GM23338 (cell line): ENCODE measurements around the gene GPR158. TPM values are rescaled to one million over a fixed set of nuclear protein-coding genes. Genes with fewer than 3 reads are reported as not detected.

Experiments
- ATAC-seq: fragments of 200-7000 bp; cut with Tn5 transposase; 3 replicates; pipeline ENCODE4 v1.9.1; 2020
- DNase-seq: peaks from one replicate; pipeline ENCODE4 v3.0.0-alpha.2; 2015; ENCODE audit warnings: low spot score
- H2AFZ ChIP-seq: fragments of 200-600 bp; sonication (generic); 2 replicates; pipeline ENCODE4 v1.8.0; 2016; ENCODE audit warnings: antibody characterized with exemption, mild to moderate bottlenecking, moderate library complexity
- H3F3A ChIP-seq: fragments of 200-600 bp; sonication (generic); replicated peaks from 2 replicates; pipeline ENCODE4 v1.8.0; 2017; ENCODE audit warnings: antibody characterized with exemption, mixed run types, low read depth
- H3K27ac ChIP-seq: fragments of 200-600 bp; sonication (generic); 2 replicates; pipeline ENCODE4 v1.6.1; 2016; ENCODE audit warnings: low read depth
- H3K27me3 ChIP-seq: fragments of 200-600 bp; sonication (generic); 2 replicates; pipeline ENCODE4 v1.8.0; 2016; ENCODE audit warnings: mild to moderate bottlenecking, mixed run types, moderate library complexity; ENCODE audit not compliant: insufficient read depth
- H3K36me3 ChIP-seq: fragments of 200-600 bp; sonication (generic); 2 replicates; pipeline ENCODE4 v1.8.0; 2016; ENCODE audit warnings: mild to moderate bottlenecking; ENCODE audit not compliant: insufficient read depth
- H3K4me1 ChIP-seq: fragments of 200-600 bp; sonication (generic); 2 replicates; pipeline ENCODE4 v1.8.0; 2016; ENCODE audit warnings: mild to moderate bottlenecking, moderate library complexity; ENCODE audit not compliant: insufficient read depth
- H3K4me2 ChIP-seq: fragments of 200-600 bp; sonication (generic); 2 replicates; pipeline ENCODE4 v1.7.1; 2017; ENCODE audit warnings: mixed run types
- H3K4me3 ChIP-seq: fragments of 200-600 bp; sonication (generic); 2 replicates; pipeline ENCODE4 v1.6.1; 2016; ENCODE audit warnings: mixed run types
- H3K79me2 ChIP-seq: fragments of 200-600 bp; sonication (generic); replicated peaks from 2 replicates; pipeline ENCODE4 v1.8.0; 2017; ENCODE audit warnings: mild to moderate bottlenecking; ENCODE audit not compliant: insufficient read depth
- H3K9me2 ChIP-seq: fragments of 200-600 bp; sonication (generic); 2 replicates; pipeline ENCODE4 v1.8.0; 2017; ENCODE audit not compliant: insufficient read depth
- H4K20me1 ChIP-seq: fragments of 200-600 bp; sonication (generic); replicated peaks from 2 replicates; pipeline ENCODE4 v1.8.0; 2017; ENCODE audit warnings: mild to moderate bottlenecking; ENCODE audit not compliant: insufficient read depth
- H3K27ac Mint-ChIP-seq: 2 replicates; pipeline ENCODE4 v1.8.0; 2020; ENCODE audit warnings: inconsistent platforms, mild to moderate bottlenecking, moderate library complexity, mixed read lengths
- H3K27me3 Mint-ChIP-seq: 3 replicates; pipeline ENCODE4 v1.8.0; 2022; ENCODE audit warnings: low read depth, mild to moderate bottlenecking, moderate library complexity, mixed read lengths, inconsistent platforms; ENCODE audit not compliant: insufficient read depth, poor library complexity
- H3K36me3 Mint-ChIP-seq: 3 replicates; pipeline ENCODE4 v1.8.0; 2021; ENCODE audit warnings: low read depth, mild to moderate bottlenecking, inconsistent platforms, moderate library complexity, mixed read lengths
- H3K4me1 Mint-ChIP-seq: 3 replicates; pipeline ENCODE4 v1.8.0; 2020; ENCODE audit warnings: mild to moderate bottlenecking, inconsistent platforms, mixed read lengths
- H3K4me3 Mint-ChIP-seq: 3 replicates; pipeline ENCODE4 v1.8.0; 2021; ENCODE audit warnings: moderate library complexity, mild to moderate bottlenecking, inconsistent platforms, mixed read lengths
- H3K9me3 Mint-ChIP-seq: 3 replicates; pipeline ENCODE4 v1.8.0; 2020; ENCODE audit warnings: moderate library complexity, mild to moderate bottlenecking, inconsistent platforms, mixed read lengths
- CREB1 ChIP-seq: fragments of 250-450 bp; sonication (Bioruptor Pico); IDR thresholded peaks from 2 replicates; pipeline ENCODE4 v1.5.0; 2020; ENCODE audit warnings: low read depth, mild to moderate bottlenecking, moderate library complexity
- ETS1 ChIP-seq: IDR thresholded peaks from 2 replicates; pipeline ENCODE4 v1.6.1; 2016; ENCODE audit warnings: antibody characterized with exemption
- EZH2 ChIP-seq: fragments of 200-600 bp; sonication (generic); IDR thresholded peaks from one replicate; pipeline ENCODE4 v1.8.0; 2017; ENCODE audit warnings: antibody characterized with exemption, mild to moderate bottlenecking, low read depth; ENCODE audit not compliant: unreplicated experiment
- EZH2phosphoT487 ChIP-seq: fragments of 200-600 bp; sonication (generic); IDR thresholded peaks from one replicate; pipeline ENCODE4 v1.8.1; 2018; ENCODE audit warnings: antibody characterized with exemption; ENCODE audit not compliant: unreplicated experiment
- POLR2AphosphoS5 ChIP-seq: IDR thresholded peaks from 2 replicates; pipeline ENCODE4 v1.6.1; 2016; ENCODE audit warnings: antibody characterized with exemption, low read depth
- REST ChIP-seq: IDR thresholded peaks from one replicate; pipeline ENCODE4 v1.6.1; 2018; ENCODE audit warnings: antibody characterized with exemption; ENCODE audit not compliant: unreplicated experiment
- STAT1 ChIP-seq: IDR thresholded peaks from one replicate; pipeline ENCODE4 v1.6.1; 2016; ENCODE audit warnings: antibody characterized with exemption; ENCODE audit not compliant: unreplicated experiment
- ZNF114 ChIP-seq: fragments of 250-450 bp; sonication (Bioruptor Pico); IDR thresholded peaks from 2 replicates; pipeline ENCODE4 v1.5.0; 2020; ENCODE audit warnings: mild to moderate bottlenecking, moderate library complexity
- ZNF331 ChIP-seq: fragments of 250-450 bp; sonication (Bioruptor Pico); IDR thresholded peaks from 2 replicates; pipeline ENCODE4 v1.5.0; 2020; ENCODE audit warnings: low read depth, mild to moderate bottlenecking, moderate library complexity
- polyA plus RNA-seq: library from polyadenylated mRNA; unstranded; fragments of >200 nt; fragmentation: Nextera tagmentation; extraction: Ambion mirVana; gene quantifications from 2 replicates; pipeline ENCODE4 v1.2.1, GENCODE V29; 2016
- total RNA-seq: library from RNA; depleted of rRNA; stranded (reverse); fragments of >200 nt; shearing (Covaris generic); gene quantifications from 2 replicates; pipeline ENCODE4 v1.2.3, GENCODE V29; 2014
- TF ChIP-seq, protein P1 (sequence below): fragments of 250-450 bp; sonication (Bioruptor Pico); IDR thresholded peaks from 2 replicates; pipeline ENCODE4 v1.5.0; 2020; ENCODE audit warnings: mild to moderate bottlenecking, moderate library complexity

The GPR158 gene
- total and polyA plus RNA-seq, 2 experiments from 2014 or later: 0.13 to 1.5 TPM

DNA sequence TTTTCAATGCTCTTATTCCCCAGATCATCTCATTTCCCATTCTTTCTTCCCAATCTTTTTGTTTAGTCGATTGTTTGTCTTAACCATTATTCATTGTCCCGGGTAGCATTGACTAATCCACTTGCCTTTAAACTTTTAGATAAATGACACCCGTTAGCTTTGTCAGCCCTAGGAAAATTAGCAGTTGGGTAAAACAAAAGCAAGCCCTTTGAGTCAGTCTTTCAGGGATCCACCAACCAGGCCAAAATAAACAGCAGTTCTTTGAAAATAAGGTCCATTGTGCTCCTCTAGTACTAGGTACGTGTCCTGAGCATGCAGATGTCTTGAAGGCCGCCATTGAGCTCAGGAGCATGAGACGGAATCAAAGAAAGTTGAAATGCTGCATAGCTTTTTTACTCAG, 389.6 kb downstream of the GPR158 start:
- H3K27ac ChIP-seq: no peak overlapping the region
- H4K20me1 ChIP-seq: no peaks in the 10 kb centered on the region
- DNase-seq (no peak), ATAC-seq (no peak)
- no peaks in the 10 kb centered on the region for H3K79me2 ChIP-seq
- no peak overlapping the region for H3K4me2 ChIP-seq
- no peak overlapping the region for H3K4me3 ChIP-seq
- H3F3A ChIP-seq: no peaks in the 10 kb centered on the region
- no peaks in the 10 kb centered on the region for H3K27me3 Mint-ChIP-seq
- no peak overlapping the region for H2AFZ ChIP-seq
- TF ChIP-seq ETS1 (no peak), POLR2AphosphoS5 (no peak), STAT1 (no peak), ZNF114 (no peak), EZH2phosphoT487 (no peak), EZH2 (no peak), ZNF331 (CRISPR knock-in tag) (no peak)
- no peak overlapping the region for H3K27ac Mint-ChIP-seq
- H3K36me3 Mint-ChIP-seq: no peaks in the 10 kb centered on the region
- H3K9me2 ChIP-seq: no peaks in the 10 kb centered on the region
- no peaks in the 10 kb centered on the region for H3K9me3 Mint-ChIP-seq
- peaks cover 17% of the 10 kb centered on the region for H3K4me1 Mint-ChIP-seq
- H3K36me3 ChIP-seq: no peaks in the 10 kb centered on the region
- no peaks in the 10 kb centered on the region for H3K27me3 ChIP-seq
- no peak overlapping the region for H3K4me3 Mint-ChIP-seq
- H3K4me1 ChIP-seq: peaks cover 10% of the 10 kb centered on the region

DNA sequence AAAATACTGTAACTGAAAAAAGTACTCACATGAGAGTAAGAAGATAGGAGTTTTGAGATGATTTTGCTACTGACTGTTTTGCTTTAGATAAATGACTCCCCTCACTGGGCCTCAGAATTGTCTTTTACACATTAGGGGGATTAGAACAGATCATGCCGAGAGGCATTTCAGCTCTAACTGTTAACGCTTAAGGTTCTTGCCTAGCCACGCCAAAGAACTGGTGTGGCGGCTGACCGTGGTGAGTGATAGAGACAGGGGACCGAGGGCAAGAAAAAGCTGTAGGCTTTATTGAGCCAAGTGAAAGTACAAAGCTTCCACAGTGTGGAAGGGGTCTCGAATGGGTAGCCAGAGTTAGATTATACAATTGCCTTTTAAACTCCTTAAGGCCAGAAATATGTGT, 390.8 kb downstream of the GPR158 start:
- Histone ChIP-seq H3K9me2 (no peaks in the 10 kb centered on the region), H2AFZ (no peak overlapping the region), H3K4me3 (no peak overlapping the region), H3K27ac (no peak overlapping the region), H3K4me1 (peaks cover 10% of the 10 kb centered on the region), H4K20me1 (no peaks in the 10 kb centered on the region), H3K36me3 (no peaks in the 10 kb centered on the region), H3K4me2 (no peak overlapping the region), H3K27me3 (no peaks in the 10 kb centered on the region), H3K79me2 (no peaks in the 10 kb centered on the region), H3F3A (no peaks in the 10 kb centered on the region)
- Mint-ChIP-seq H3K36me3 (no peaks in the 10 kb centered on the region), H3K27ac (0 out of 2 replicates have a peak overlapping the region, but pooled peaks have one; percentile 30), H3K27me3 (no peaks in the 10 kb centered on the region), H3K4me1 (peaks cover 17% of the 10 kb centered on the region), H3K4me3 (no peak overlapping the region), H3K9me3 (no peaks in the 10 kb centered on the region)
- no peak for DNase-seq
- no peak; the same call in 2 of the 3 replicates for ATAC-seq
- no peak for TF ChIP-seq CREB1
- TF ChIP-seq EZH2phosphoT487: no peak
- TF ChIP-seq, protein P1, sequence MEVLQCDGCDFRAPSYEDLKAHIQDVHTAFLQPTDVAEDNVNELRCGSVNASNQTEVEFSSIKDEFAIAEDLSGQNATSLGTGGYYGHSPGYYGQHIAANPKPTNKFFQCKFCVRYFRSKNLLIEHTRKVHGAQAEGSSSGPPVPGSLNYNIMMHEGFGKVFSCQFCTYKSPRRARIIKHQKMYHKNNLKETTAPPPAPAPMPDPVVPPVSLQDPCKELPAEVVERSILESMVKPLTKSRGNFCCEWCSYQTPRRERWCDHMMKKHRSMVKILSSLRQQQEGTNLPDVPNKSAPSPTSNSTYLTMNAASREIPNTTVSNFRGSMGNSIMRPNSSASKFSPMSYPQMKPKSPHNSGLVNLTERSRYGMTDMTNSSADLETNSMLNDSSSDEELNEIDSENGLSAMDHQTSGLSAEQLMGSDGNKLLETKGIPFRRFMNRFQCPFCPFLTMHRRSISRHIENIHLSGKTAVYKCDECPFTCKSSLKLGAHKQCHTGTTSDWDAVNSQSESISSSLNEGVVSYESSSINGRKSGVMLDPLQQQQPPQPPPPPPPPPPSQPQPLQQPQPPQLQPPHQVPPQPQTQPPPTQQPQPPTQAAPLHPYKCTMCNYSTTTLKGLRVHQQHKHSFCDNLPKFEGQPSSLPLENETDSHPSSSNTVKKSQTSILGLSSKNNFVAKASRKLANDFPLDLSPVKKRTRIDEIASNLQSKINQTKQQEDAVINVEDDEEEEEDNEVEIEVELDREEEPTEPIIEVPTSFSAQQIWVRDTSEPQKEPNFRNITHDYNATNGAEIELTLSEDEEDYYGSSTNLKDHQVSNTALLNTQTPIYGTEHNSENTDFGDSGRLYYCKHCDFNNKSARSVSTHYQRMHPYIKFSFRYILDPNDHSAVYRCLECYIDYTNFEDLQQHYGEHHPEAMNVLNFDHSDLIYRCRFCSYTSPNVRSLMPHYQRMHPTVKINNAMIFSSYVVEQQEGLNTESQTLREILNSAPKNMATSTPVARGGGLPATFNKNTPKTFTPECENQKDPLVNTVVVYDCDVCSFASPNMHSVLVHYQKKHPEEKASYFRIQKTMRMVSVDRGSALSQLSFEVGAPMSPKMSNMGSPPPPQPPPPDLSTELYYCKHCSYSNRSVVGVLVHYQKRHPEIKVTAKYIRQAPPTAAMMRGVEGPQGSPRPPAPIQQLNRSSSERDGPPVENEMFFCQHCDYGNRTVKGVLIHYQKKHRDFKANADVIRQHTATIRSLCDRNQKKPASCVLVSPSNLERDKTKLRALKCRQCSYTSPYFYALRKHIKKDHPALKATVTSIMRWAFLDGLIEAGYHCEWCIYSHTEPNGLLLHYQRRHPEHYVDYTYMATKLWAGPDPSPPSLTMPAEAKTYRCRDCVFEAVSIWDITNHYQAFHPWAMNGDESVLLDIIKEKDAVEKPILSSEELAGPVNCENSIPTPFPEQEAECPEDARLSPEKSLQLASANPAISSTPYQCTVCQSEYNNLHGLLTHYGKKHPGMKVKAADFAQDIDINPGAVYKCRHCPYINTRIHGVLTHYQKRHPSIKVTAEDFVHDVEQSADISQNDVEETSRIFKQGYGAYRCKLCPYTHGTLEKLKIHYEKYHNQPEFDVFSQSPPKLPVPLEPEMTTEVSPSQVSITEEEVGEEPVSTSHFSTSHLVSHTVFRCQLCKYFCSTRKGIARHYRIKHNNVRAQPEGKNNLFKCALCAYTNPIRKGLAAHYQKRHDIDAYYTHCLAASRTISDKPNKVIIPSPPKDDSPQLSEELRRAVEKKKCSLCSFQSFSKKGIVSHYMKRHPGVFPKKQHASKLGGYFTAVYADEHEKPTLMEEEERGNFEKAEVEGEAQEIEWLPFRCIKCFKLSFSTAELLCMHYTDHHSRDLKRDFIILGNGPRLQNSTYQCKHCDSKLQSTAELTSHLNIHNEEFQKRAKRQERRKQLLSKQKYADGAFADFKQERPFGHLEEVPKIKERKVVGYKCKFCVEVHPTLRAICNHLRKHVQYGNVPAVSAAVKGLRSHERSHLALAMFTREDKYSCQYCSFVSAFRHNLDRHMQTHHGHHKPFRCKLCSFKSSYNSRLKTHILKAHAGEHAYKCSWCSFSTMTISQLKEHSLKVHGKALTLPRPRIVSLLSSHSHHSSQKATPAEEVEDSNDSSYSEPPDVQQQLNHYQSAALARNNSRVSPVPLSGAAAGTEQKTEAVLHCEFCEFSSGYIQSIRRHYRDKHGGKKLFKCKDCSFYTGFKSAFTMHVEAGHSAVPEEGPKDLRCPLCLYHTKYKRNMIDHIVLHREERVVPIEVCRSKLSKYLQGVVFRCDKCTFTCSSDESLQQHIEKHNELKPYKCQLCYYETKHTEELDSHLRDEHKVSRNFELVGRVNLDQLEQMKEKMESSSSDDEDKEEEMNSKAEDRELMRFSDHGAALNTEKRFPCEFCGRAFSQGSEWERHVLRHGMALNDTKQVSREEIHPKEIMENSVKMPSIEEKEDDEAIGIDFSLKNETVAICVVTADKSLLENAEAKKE (CRISPR knock-in tag): no peak
- no peak for TF ChIP-seq ZNF114
- no peak for TF ChIP-seq REST
- TF ChIP-seq EZH2: no peak
- no peak for TF ChIP-seq ETS1
- no peak for TF ChIP-seq STAT1
